Activated naive CD4-positive, alpha-beta T cell treated with anti-CD3 and anti-CD28 coated beads, Interleukin-2, amount 10 ng/mL, durations not matched to agents 5 hours and 36 hours (primary cell): Measurements from ENCODE around the gene RUFY4. TPM values are rescaled to one million over a fixed set of nuclear protein-coding genes. Genes with fewer than 3 reads are reported as not detected.

Experiments
- total RNA-seq, 2 experiments: library from RNA; stranded (reverse); gene quantifications; one replicate each; pipeline ENCODE4 v1.2.3, GENCODE V29; 2021

The RUFY4 gene, protein sequence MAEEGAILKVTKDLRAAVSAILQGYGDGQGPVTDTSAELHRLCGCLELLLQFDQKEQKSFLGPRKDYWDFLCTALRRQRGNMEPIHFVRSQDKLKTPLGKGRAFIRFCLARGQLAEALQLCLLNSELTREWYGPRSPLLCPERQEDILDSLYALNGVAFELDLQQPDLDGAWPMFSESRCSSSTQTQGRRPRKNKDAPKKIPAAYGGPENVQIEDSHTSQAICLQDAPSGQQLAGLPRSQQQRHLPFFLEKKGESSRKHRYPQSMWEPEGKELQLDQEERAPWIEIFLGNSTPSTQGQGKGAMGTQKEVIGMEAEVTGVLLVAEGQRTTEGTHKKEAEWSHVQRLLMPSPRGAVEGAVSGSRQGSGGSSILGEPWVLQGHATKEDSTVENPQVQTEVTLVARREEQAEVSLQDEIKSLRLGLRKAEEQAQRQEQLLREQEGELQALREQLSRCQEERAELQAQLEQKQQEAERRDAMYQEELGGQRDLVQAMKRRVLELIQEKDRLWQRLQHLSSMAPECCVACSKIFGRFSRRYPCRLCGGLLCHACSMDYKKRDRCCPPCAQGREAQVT
- total RNA-seq = under 1 TPM; 0.36 to 0.88 TPM

DNA sequence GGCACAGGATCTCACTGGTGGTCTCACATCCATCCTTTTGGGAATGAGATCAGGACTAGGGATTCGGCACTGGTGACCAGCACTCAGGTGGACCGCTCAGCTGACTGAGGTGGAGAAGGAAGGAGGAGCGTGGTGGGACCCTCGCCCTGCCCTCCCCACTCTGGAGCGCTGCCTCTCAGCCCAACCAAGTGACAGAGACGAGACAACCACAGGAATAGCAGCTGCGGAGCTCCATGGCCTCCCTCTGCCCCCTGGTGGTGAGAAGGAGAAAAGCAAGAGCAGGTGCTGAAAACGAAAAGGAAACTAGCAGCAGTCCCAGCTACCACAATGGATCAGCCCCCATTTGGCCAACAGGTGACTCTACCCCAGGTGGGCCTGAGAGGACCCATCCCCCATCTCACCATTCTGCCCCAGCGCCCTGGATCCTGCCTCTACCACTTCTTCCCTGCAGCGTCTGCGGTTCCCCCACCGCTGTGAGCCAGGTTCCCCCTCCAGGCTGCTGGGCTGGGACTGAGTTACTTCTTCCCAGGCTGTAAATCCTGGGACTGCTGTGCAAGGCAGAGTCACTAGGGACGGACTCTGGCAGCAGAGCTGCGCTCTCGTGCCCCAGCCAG lies at the start of gene RUFY4:
TSS of gene RUFY4 (plus strand) at position 533 of the 614 bp plus-strand sequence. CDS start 1,353 bp downstream, outside the sequence.

DNA sequence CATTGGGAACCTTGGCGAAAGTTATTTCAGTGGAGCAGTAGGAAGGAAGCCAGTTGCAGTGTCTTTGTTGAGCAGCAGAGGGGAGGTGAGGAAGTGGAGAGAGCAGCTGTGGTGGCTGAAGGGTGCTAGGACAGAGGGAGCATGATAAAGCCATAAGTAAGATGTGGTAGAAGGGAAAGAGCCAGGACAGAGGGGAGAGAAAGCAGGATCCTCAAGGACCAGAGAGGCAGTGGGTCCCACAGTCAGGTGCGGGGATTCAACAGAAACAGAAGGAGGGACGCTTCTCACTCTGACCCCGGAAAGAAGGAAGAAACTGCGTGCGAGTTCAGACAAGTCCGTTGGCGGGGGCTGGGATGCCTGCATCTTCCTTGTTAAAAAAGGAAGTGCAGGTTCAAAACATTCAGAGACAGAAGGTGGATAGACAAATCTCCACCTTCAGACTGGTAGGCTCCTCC lies 56.6 kb downstream of the RUFY4 start, which contains the start of gene CXCR2:
TSS of gene CXCR2 (plus strand) at position 403 of the 455 bp plus-strand sequence. CDS start 8,774 bp downstream, outside the sequence.

Other genes with a start within 250 kb of the RUFY4 start
- 10 to 100 TPM in 1 of 2 experiments, 1 to 10 TPM in 1; 8.0 to 10.3 TPM for gene TNS1, start 66.3 kb upstream of the RUFY4 start, total RNA-seq
- gene CXCR2, start 56.8 kb downstream of the RUFY4 start, total RNA-seq = under 1 TPM; 0.17 to 0.43 TPM
- gene CXCR1, start 97.7 kb downstream of the RUFY4 start, total RNA-seq = under 1 TPM; 0.28 to 0.53 TPM
- 100 to 1,000 TPM; 621 to 635 TPM for gene ARPC2, start 147.9 kb downstream of the RUFY4 start, total RNA-seq
- under 1 TPM; 0.63 to 0.82 TPM for gene GPBAR1, start 191.8 kb downstream of the RUFY4 start, total RNA-seq
- gene AAMP, start 200.9 kb downstream of the RUFY4 start, total RNA-seq = 10 to 100 TPM; 45.8 to 46.4 TPM
- gene PNKD, start 201.3 kb downstream of the RUFY4 start, total RNA-seq = 10 to 100 TPM; 29.6 to 33.5 TPM
- gene TMBIM1, start 223.2 kb downstream of the RUFY4 start, total RNA-seq = 10 to 100 TPM; 79.6 to 85.0 TPM